Measurements from ENCODE around the gene SEMA6A.

The SEMA6A gene

GRCh38 chr5:116455061-116455460, 119.6 kb downstream of the SEMA6A start:
- no peak for DNase-seq (ENCODE audit: low spot score)
- TF ChIP-seq CTCF (IDR thresholded peaks at IDR 0.05; ENCODE audit: extremely low read depth, missing control alignments) = no peak

- no peak for TF ChIP-seq CTCF (IDR thresholded peaks at IDR 0.05; ENCODE audit: extremely low read depth, missing control alignments)
- peak; percentile 77 for DNase-seq (ENCODE audit: low spot score)
Measured at GRCh38 chr5:116454417-116454927, 120.2 kb downstream of the SEMA6A start.

- TF ChIP-seq CTCF (IDR thresholded peaks at IDR 0.05; ENCODE audit: extremely low read depth, missing control alignments) = no peak
- no peak for DNase-seq (ENCODE audit: low spot score)
Measured at GRCh38 chr5:116453988-116454411, 120.6 kb downstream of the SEMA6A start.

- no peak for TF ChIP-seq CTCF (IDR thresholded peaks at IDR 0.05; ENCODE audit: extremely low read depth, missing control alignments)
- no peak for DNase-seq (ENCODE audit: low spot score)
Measured at GRCh38 chr5:116452774-116453368, 121.8 kb downstream of the SEMA6A start.

- no peak for TF ChIP-seq CTCF (IDR thresholded peaks at IDR 0.05; ENCODE audit: extremely low read depth, missing control alignments)
- DNase-seq (ENCODE audit: low spot score) = no peak
Measured at GRCh38 chr5:116451905-116452450, 122.6 kb downstream of the SEMA6A start.

GRCh38 chr5:116451066-116451465, 123.6 kb downstream of the SEMA6A start:
- no peak for DNase-seq (ENCODE audit: low spot score)
- TF ChIP-seq CTCF (IDR thresholded peaks at IDR 0.05; ENCODE audit: extremely low read depth, missing control alignments) = no peak

GRCh38 chr5:116449458-116449857, 125.2 kb downstream of the SEMA6A start:
- no peak for DNase-seq (ENCODE audit: low spot score)
- TF ChIP-seq CTCF (IDR thresholded peaks at IDR 0.05; ENCODE audit: extremely low read depth, missing control alignments) = no peak

Data from GM20000 (cell line).